Smooth muscle cell (in vitro differentiated cells): Measurements from ENCODE around the gene MGLL. TPM values are rescaled to one million over a fixed set of nuclear protein-coding genes. Genes with fewer than 3 reads are reported as not detected.

ENCODE experiments used
- DNase-seq: peaks from one replicate; lab custom pipeline; 2025; ENCODE audit not compliant: unreplicated experiment; lab: John Stamatoyannopoulos, UW
- H2AFZ ChIP-seq: fragments of 200-600 bp; sonication (generic); 2 replicates; pipeline ENCODE4 v1.6.0; 2016; ENCODE audit warnings: antibody characterized with exemption, low read depth, mild to moderate bottlenecking
- H3F3A ChIP-seq: fragments of 200-600 bp; sonication (generic); 2 replicates; pipeline ENCODE4 v1.6.0; 2017; ENCODE audit warnings: antibody characterized with exemption, low read depth
- H3K27ac ChIP-seq: fragments of 200-600 bp; sonication (generic); 2 replicates; pipeline ENCODE4 v1.5.1; 2016; ENCODE audit warnings: low read depth, mild to moderate bottlenecking
- H3K27me3 ChIP-seq: fragments of 200-600 bp; sonication (generic); 2 replicates; pipeline ENCODE4 v1.6.1; 2016; ENCODE audit warnings: low read depth, mild to moderate bottlenecking
- H3K36me3 ChIP-seq: fragments of 200-600 bp; sonication (generic); 2 replicates; pipeline ENCODE4 v1.5.1; 2016; ENCODE audit warnings: low read depth
- H3K4me1 ChIP-seq: fragments of 200-600 bp; sonication (generic); 2 replicates; pipeline ENCODE4 v1.5.1; 2016; ENCODE audit warnings: low read depth
- H3K4me2 ChIP-seq: fragments of 200-600 bp; sonication (generic); 2 replicates; pipeline ENCODE4 v1.6.0; 2016; ENCODE audit warnings: mild to moderate bottlenecking
- H3K4me3 ChIP-seq: fragments of 200-600 bp; sonication (generic); 2 replicates; pipeline ENCODE4 v1.5.1; 2016; ENCODE audit warnings: mild to moderate bottlenecking
- H3K79me2 ChIP-seq: fragments of 200-600 bp; sonication (generic); 2 replicates; pipeline ENCODE4 v1.6.0; 2016; ENCODE audit warnings: low read depth, mild to moderate bottlenecking
- H3K9ac ChIP-seq: fragments of 200-600 bp; sonication (generic); 2 replicates; pipeline ENCODE4 v1.6.0; 2016; ENCODE audit warnings: low read depth
- H3K9me3 ChIP-seq: fragments of 200-600 bp; sonication (generic); replicated peaks from 2 replicates; pipeline ENCODE4 v1.5.1; 2016; ENCODE audit warnings: low read depth
- H4K20me1 ChIP-seq: fragments of 200-600 bp; sonication (generic); 2 replicates; pipeline ENCODE4 v1.6.0; 2016; ENCODE audit warnings: low read depth
- whole genome bisulfite sequencing: methylation state at CpG from one replicate; pipeline ENCODE4 v1.1.7; 2016; ENCODE audit warnings: low lambda C conversion rate; 5-methylcytosine and 5-hydroxymethylcytosine counted together
- polyA plus RNA-seq: library from polyadenylated mRNA; unstranded; fragments of >200 nt; fragmentation: Nextera tagmentation; extraction: Ambion mirVana; gene quantifications from 2 replicates; pipeline ENCODE4 v1.2.1, GENCODE V29; 2016
- total RNA-seq: library from RNA; depleted of rRNA; stranded (reverse); fragments of >200 nt; gene quantifications from 2 replicates; pipeline ENCODE4 v1.2.3, GENCODE V29; 2014
- TF ChIP-seq, protein P1 (sequence below): fragments of 200-600 bp; sonication (generic); IDR thresholded peaks from 2 replicates; pipeline ENCODE4 v1.5.1; 2017; ENCODE audit warnings: borderline replicate concordance, mild to moderate bottlenecking, antibody characterized with exemption; ENCODE audit not compliant: insufficient read depth, poor library complexity, severe bottlenecking

The MGLL gene
- total and polyA plus RNA-seq, 2 experiments from 2014 or later: 13.6 to 22.5 TPM

DNA sequence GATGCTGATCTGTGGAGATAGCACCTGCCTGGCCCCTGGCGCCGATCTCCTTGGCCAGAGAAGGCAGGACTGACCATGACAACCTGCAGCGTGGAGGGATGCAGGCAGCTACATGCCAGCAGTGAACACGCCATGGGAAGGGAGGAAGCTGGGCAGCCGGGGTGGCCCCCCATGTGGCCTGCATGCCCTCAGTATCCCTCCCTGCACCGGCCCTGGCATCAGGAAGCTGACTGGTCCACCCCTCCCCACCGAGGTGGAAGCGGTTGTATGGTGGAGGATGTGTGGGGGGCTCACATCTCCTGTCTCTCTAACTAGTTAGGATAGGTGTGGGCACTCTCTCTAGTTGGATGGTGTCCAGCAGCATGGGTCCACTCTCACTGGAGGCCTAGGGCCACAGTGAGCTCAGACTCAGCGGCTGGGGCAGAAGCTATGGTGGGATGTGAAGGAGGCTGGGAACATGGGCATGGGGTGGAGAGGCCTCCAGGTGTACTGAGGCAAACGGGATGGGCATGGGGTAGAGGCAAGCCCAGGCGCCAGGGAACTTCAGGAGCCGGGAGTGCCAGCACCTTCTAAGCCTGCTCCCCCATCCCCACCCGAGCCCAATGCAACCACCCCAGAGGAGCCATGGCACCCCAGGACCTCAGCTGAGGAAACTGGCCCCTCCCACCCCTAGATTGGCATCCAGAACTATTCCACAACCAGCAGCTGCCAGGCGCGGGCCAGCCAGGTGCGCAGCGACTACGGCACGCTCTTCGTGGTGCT is 151.4 kb downstream of the MGLL start:
- Histone ChIP-seq H3K36me3 (no peaks in the 10 kb centered on the region), H3K4me3 (no peak overlapping the region), H3K27ac (no peak overlapping the region), H4K20me1 (no peaks in the 10 kb centered on the region), H3K9me3 (no peaks in the 10 kb centered on the region), H3K9ac (no peak overlapping the region), H2AFZ (no peak overlapping the region), H3K4me2 (no peak overlapping the region), H3K27me3 (no peaks in the 10 kb centered on the region), H3F3A (no peaks in the 10 kb centered on the region), H3K79me2 (no peaks in the 10 kb centered on the region), H3K4me1 (no peaks in the 10 kb centered on the region)
- no peak for DNase-seq
- TF ChIP-seq, protein P1, sequence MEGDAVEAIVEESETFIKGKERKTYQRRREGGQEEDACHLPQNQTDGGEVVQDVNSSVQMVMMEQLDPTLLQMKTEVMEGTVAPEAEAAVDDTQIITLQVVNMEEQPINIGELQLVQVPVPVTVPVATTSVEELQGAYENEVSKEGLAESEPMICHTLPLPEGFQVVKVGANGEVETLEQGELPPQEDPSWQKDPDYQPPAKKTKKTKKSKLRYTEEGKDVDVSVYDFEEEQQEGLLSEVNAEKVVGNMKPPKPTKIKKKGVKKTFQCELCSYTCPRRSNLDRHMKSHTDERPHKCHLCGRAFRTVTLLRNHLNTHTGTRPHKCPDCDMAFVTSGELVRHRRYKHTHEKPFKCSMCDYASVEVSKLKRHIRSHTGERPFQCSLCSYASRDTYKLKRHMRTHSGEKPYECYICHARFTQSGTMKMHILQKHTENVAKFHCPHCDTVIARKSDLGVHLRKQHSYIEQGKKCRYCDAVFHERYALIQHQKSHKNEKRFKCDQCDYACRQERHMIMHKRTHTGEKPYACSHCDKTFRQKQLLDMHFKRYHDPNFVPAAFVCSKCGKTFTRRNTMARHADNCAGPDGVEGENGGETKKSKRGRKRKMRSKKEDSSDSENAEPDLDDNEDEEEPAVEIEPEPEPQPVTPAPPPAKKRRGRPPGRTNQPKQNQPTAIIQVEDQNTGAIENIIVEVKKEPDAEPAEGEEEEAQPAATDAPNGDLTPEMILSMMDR: no peak
- 98% methylated on average over 18 of the region's 20 CpGs for WGBS

- DNase-seq: no peak
- no peaks in the 10 kb centered on the region for H3F3A ChIP-seq
- H3K9me3 ChIP-seq: no peaks in the 10 kb centered on the region
- no peak overlapping the region for H3K9ac ChIP-seq
- H3K4me2 ChIP-seq: no peak overlapping the region
- no peak overlapping the region for H3K27ac ChIP-seq
- TF ChIP-seq, protein P1: no peak
- no peaks in the 10 kb centered on the region for H3K79me2 ChIP-seq
- H3K4me3 ChIP-seq: no peak overlapping the region
- H3K36me3 ChIP-seq: no peaks in the 10 kb centered on the region
- WGBS: 97% methylated on average over 7 of the region's 7 CpGs
- H4K20me1 ChIP-seq: no peaks in the 10 kb centered on the region
- H3K4me1 ChIP-seq: no peaks in the 10 kb centered on the region
- no peak overlapping the region for H2AFZ ChIP-seq
- no peaks in the 10 kb centered on the region for H3K27me3 ChIP-seq
Measured at GRCh38 chr3:127670229-127670559, 152.1 kb downstream of the MGLL start.

- no peaks in the 10 kb centered on the region for H3K79me2 ChIP-seq
- no peak overlapping the region for H3K27ac ChIP-seq
- H3K4me2 ChIP-seq: no peak overlapping the region
- no peaks in the 10 kb centered on the region for H3K4me1 ChIP-seq
- no peaks in the 10 kb centered on the region for H3K27me3 ChIP-seq
- H3K4me3 ChIP-seq: no peak overlapping the region
- no peak overlapping the region for H3K9ac ChIP-seq
- H2AFZ ChIP-seq: no peak overlapping the region
- no peak for DNase-seq
- TF ChIP-seq, protein P1: no peak
- H3F3A ChIP-seq: no peaks in the 10 kb centered on the region
- no peaks in the 10 kb centered on the region for H3K9me3 ChIP-seq
- no peaks in the 10 kb centered on the region for H3K36me3 ChIP-seq
- H4K20me1 ChIP-seq: no peaks in the 10 kb centered on the region
- WGBS: 97% methylated on average over 12 of the region's 14 CpGs
Measured at GRCh38 chr3:127669541-127670228, 152.6 kb downstream of the MGLL start.
